Kidney (tissue), 14 donors: ENCODE measurements around the gene ECI1. TPM values are rescaled to one million over a fixed set of nuclear protein-coding genes. Genes with fewer than 3 reads are reported as not detected.
"Not testable (repeated sequence)": the region's sequence is repeated elsewhere in the genome, so short reads cannot be mapped to it uniquely, and the experiment has no call there.

ENCODE experiments used
- DNase-seq, 5 donors: peaks; one replicate each; pipeline ENCODE4 v3.0.0-alpha.2; 2013 to 2020
- FAIRE-seq: peaks from 2 replicates; lab custom pipeline; 2012; peaks lifted over from hg19 to GRCh38; lab: Jason Lieb, UNC
- H3K27ac ChIP-seq, 2 donors: one replicate each; pipeline ENCODE4 v1.7.0; 2013; ENCODE audit warnings: low read depth in 2 of 2, low read length in 2 of 2, inconsistent platforms in 1 of 2
- H3K27me3 ChIP-seq: one replicate; pipeline ENCODE4 v1.7.1; 2013; ENCODE audit warnings: low read length, inconsistent platforms; ENCODE audit not compliant: control insufficient read depth, insufficient read depth
- H3K36me3 ChIP-seq, 3 donors: one replicate each; pipeline versions ENCODE4 v1.7.0 to v1.7.1; 2013; ENCODE audit warnings: low read length in 3 of 3, control low read depth in 1 of 3, inconsistent platforms in 1 of 3; ENCODE audit not compliant: insufficient read depth in 3 of 3, control insufficient read depth in 2 of 3
- H3K4me1 ChIP-seq, 3 donors: one replicate each; pipeline versions ENCODE4 v1.7.0 to v1.7.1; 2013; ENCODE audit warnings: low read length in 3 of 3, inconsistent platforms in 1 of 3, low read depth in 1 of 3; ENCODE audit not compliant: control insufficient read depth in 2 of 3, insufficient read depth in 2 of 3
- H3K4me3 ChIP-seq, 3 donors: one replicate each; pipeline versions ENCODE4 v1.7.0 to v1.8.1; 2013; ENCODE audit warnings: low read length in 3 of 3, control low read depth in 1 of 3, inconsistent platforms in 1 of 3
- H3K9ac ChIP-seq, 3 donors: one replicate each; pipeline versions ENCODE4 v1.7.0 to v1.7.1; 2013; ENCODE audit warnings: low read length in 3 of 3, control low read depth in 1 of 3, inconsistent platforms in 1 of 3
- H3K9me3 ChIP-seq, 3 donors: one replicate each; pipeline versions ENCODE4 v1.7.0 to v1.7.1; 2013; ENCODE audit warnings: low read length in 3 of 3, control low read depth in 1 of 3, inconsistent platforms in 1 of 3; ENCODE audit not compliant: control insufficient read depth in 2 of 3, insufficient read depth in 1 of 3
- CTCF ChIP-seq: IDR thresholded peaks from 3 replicates; pipeline ENCODE4 v1.5.1; 2012; ENCODE audit warnings: mild to moderate bottlenecking, moderate library complexity, borderline replicate concordance; ENCODE audit not compliant: insufficient read depth; ENCODE audit errors: extremely low read depth
- intact Hi-C: fragments of 100-400 bp; cut with DNase I; formaldehyde crosslinking; loops from one replicate; pipeline ENCODE4 v1.11.1; 2022
- polyA plus RNA-seq: library from polyadenylated mRNA; stranded (reverse); fragments of 350-450 nt; fragmentation: Illumina TruSeq; extraction: RNeasy Lipid Tissue Mini Kit (QIAGEN cat#74804); gene quantifications from one replicate; pipeline ENCODE4 v1.2.3, GENCODE V29; 2014; ENCODE audit warnings: low read depth, low replicate concordance; ENCODE audit not compliant: insufficient read depth
- total RNA-seq: library from RNA; stranded (reverse); fragmentation: NEBNext Ultra II Directional; extraction: Animal tissue kit (Norgen Biotek cat#: 25700); gene quantifications from one replicate; pipeline ENCODE4 v1.2.1, GENCODE V29; 2021
- donor health status: control.
- donor health status: control.
- donor health status: control.
- donor health status: control.
- donor health status: control.
- donor health status: DM: yes; HTN: yes; CAD: no.
- donor health status: Normal renal cell carcinoma (clear cell type).

The ECI1 gene
- total and polyA plus RNA-seq, 2 donors from 2014 or later: 98.1 to 233 TPM

- H3K27me3 ChIP-seq, FAIRE-seq, DNase-seq, H3K4me3 ChIP-seq, H3K9me3 ChIP-seq, H3K4me1 ChIP-seq, intact Hi-C loops, H3K27ac ChIP-seq, H3K9ac ChIP-seq: not testable (repeated sequence)
- peaks cover 5 to 26% (median 23%) of the 10 kb centered on the region in 3 donors for H3K36me3 ChIP-seq
These were observed 11.6 kb upstream of the ECI1 start for GRCh38 chr16:2263026-2263425.

- intact Hi-C loops: no loop called here
- Histone ChIP-seq H3K4me3 (no peak overlapping the region), H3K9me3 (no peaks in the 10 kb centered on the region), H3K27me3 (no peaks in the 10 kb centered on the region), H3K9ac (no peak overlapping the region), H3K4me1 (no peaks in the 10 kb centered on the region), H3K27ac (no peak overlapping the region), H3K36me3 (peaks cover 8 to 52% (median 38%) of the 10 kb centered on the region in 3 donors)
- FAIRE-seq (no peak), DNase-seq (no peak)
- TF ChIP-seq CTCF: no peak
These were observed 8.9 kb upstream of the ECI1 start for GRCh38 chr16:2260250-2260649.

GRCh38 chr16:2258530-2258929, 7.1 kb upstream of the ECI1 start:
- peaks cover 7 to 56% (median 38%) of the 10 kb centered on the region in 3 donors for H3K36me3 ChIP-seq
- H3K9ac ChIP-seq, H3K9me3 ChIP-seq, H3K4me3 ChIP-seq, FAIRE-seq, H3K4me1 ChIP-seq, H3K27ac ChIP-seq, DNase-seq, H3K27me3 ChIP-seq, intact Hi-C loops: not testable (repeated sequence)

- intact Hi-C loops: no loop called here
- DNase-seq (no peak), FAIRE-seq (no peak)
- H3K4me1 ChIP-seq: no peaks in the 10 kb centered on the region
- H3K9me3 ChIP-seq: no peaks in the 10 kb centered on the region
- H3K4me3 ChIP-seq: no peak overlapping the region
- no peak overlapping the region for H3K27ac ChIP-seq
- H3K9ac ChIP-seq: no peak overlapping the region
- no peak for TF ChIP-seq CTCF
- no peaks in the 10 kb centered on the region for H3K27me3 ChIP-seq
- H3K36me3 ChIP-seq: peaks cover 5 to 57% (median 34%) of the 10 kb centered on the region in 3 donors
These were observed 6.3 kb upstream of the ECI1 start for GRCh38 chr16:2257726-2258125.
